Omental fat pad (tissue), 4 donors: ENCODE results near the gene C4BPA. TPM values are rescaled to one million over a fixed set of nuclear protein-coding genes. Genes with fewer than 3 reads are reported as not detected.

ENCODE experiments used
- ATAC-seq: fragments of 150-250 bp; one replicate; pipeline ENCODE4 v1.9.1; 2016; ENCODE audit warnings: mild to moderate bottlenecking, moderate library complexity; ENCODE audit not compliant: low FRiP score
- DNase-seq: peaks from one replicate; pipeline ENCODE4 v3.0.0-alpha.2; 2019; ENCODE audit warnings: low spot score
- CTCF ChIP-seq, 3 donors: fragments of 450-650 bp; IDR thresholded peaks; one replicate each; pipeline ENCODE4 v1.5.1; 2016 to 2017; ENCODE audit warnings: antibody characterized with exemption in 3 of 3, mild to moderate bottlenecking in 3 of 3, moderate library complexity in 2 of 3
- total RNA-seq, 4 donors: library from RNA; depleted of rRNA; stranded (reverse); fragments of >200 nt; gene quantifications; one replicate each; pipeline ENCODE4 v1.1.0, GENCODE V29; 2016

The C4BPA gene
- total RNA-seq: 1 to 10 TPM in 1 of 4 donors, not detected in 3; 3.3 TPM

GRCh38 chr1:207103892-207104373 is at the start of gene C4BPA:
TSS of gene C4BPA (plus strand) at chr1:207104233. CDS start at chr1:207113026, 8,793 bp downstream.
- TF ChIP-seq CTCF (IDR thresholded peaks at IDR 0.05): no peak
- no peak for ATAC-seq
- DNase-seq: no peak

- no peak for ATAC-seq
- TF ChIP-seq CTCF (IDR thresholded peaks at IDR 0.05): no peak
- DNase-seq: no peak
Observed at GRCh38 chr1:207054491-207054890, 49.5 kb upstream of the C4BPA start.

- no peak for TF ChIP-seq CTCF (IDR thresholded peaks at IDR 0.05)
- ATAC-seq (no peak), DNase-seq (no peak)
Observed at GRCh38 chr1:207055386-207056001, 48.5 kb upstream of the C4BPA start.

- no peak for TF ChIP-seq CTCF (IDR thresholded peaks at IDR 0.05)
- DNase-seq (no peak), ATAC-seq (no peak)
Observed at GRCh38 chr1:207056673-207057072, 47.4 kb upstream of the C4BPA start.

- ATAC-seq: no peak
- DNase-seq: no peak
- no peak for TF ChIP-seq CTCF (IDR thresholded peaks at IDR 0.05)
Observed at GRCh38 chr1:207058252-207058651, 45.8 kb upstream of the C4BPA start.

- DNase-seq (no peak), ATAC-seq (peak; percentile 25)
- no peak for TF ChIP-seq CTCF (IDR thresholded peaks at IDR 0.05)
Observed at GRCh38 chr1:207058878-207059867, 44.9 kb upstream of the C4BPA start.
